SK-N-SH treated with all-trans-retinoic acid at 6 μM for 48 hours (cell line): ENCODE measurements around the gene CNTN2.

Experiments used
- ATAC-seq: fragments of 200-7000 bp; cut with Tn5 transposase; 3 replicates; pipeline ENCODE4 v1.9.1; 2020; ENCODE audit warnings: mild to moderate bottlenecking, moderate library complexity
- ARNTL ChIP-seq: fragments of 450-650 bp; formaldehyde crosslinking; IDR thresholded peaks from 2 replicates; pipeline ENCODE4 v1.5.0; 2020; ENCODE audit warnings: low read depth, mild to moderate bottlenecking, moderate library complexity, borderline replicate concordance
- BACH2 ChIP-seq: fragments of 250-450 bp; sonication (Bioruptor Pico); IDR thresholded peaks from 2 replicates; pipeline ENCODE4 v1.9.0; 2021; ENCODE audit warnings: mild to moderate bottlenecking, borderline replicate concordance
- CREB5 ChIP-seq: fragments of 250-450 bp; sonication (Bioruptor Pico); IDR thresholded peaks from 2 replicates; pipeline ENCODE4 v1.5.1; 2020; ENCODE audit warnings: low read depth, mild to moderate bottlenecking, moderate library complexity
- CSDC2 ChIP-seq: fragments of 250-450 bp; sonication (Bioruptor Pico); IDR thresholded peaks from 2 replicates; pipeline ENCODE4 v1.5.0; 2020; ENCODE audit warnings: mild to moderate bottlenecking, moderate library complexity
- CSRNP3 ChIP-seq: fragments of 250-450 bp; sonication (Bioruptor Pico); IDR thresholded peaks from 2 replicates; pipeline ENCODE4 v1.5.1; 2021; ENCODE audit warnings: mild to moderate bottlenecking, moderate library complexity
- ISL1 ChIP-seq: fragments of 250-450 bp; sonication (Bioruptor Pico); IDR thresholded peaks from 2 replicates; pipeline ENCODE4 v2.1.2; 2022; ENCODE audit warnings: mild to moderate bottlenecking, moderate library complexity
- OSR1 ChIP-seq: fragments of 250-450 bp; sonication (Bioruptor Pico); IDR thresholded peaks from 2 replicates; pipeline ENCODE4 v1.8.0; 2022; ENCODE audit warnings: moderate library complexity, mild to moderate bottlenecking, inconsistent platforms
- PATZ1 ChIP-seq: fragments of 250-450 bp; sonication (Bioruptor Pico); IDR thresholded peaks from 2 replicates; pipeline ENCODE4 v1.8.0; 2020; ENCODE audit warnings: mild to moderate bottlenecking, moderate library complexity, borderline replicate concordance
- POU6F1 ChIP-seq: fragments of 250-450 bp; sonication (Bioruptor Pico); IDR thresholded peaks from 2 replicates; pipeline ENCODE4 v1.8.0; 2021; ENCODE audit warnings: low read depth, mild to moderate bottlenecking, moderate library complexity, borderline replicate concordance
- PPARA ChIP-seq: fragments of 250-450 bp; sonication (Bioruptor Pico); IDR thresholded peaks from 2 replicates; pipeline ENCODE4 v1.5.0; 2020; ENCODE audit warnings: mild to moderate bottlenecking, borderline replicate concordance
- SNAI2 ChIP-seq: fragments of 250-450 bp; sonication (Bioruptor Pico); IDR thresholded peaks from 2 replicates; pipeline ENCODE4 v1.5.0; 2020; ENCODE audit warnings: mild to moderate bottlenecking, moderate library complexity
- TCF4 ChIP-seq: fragments of 250-450 bp; sonication (Bioruptor Pico); IDR thresholded peaks from 2 replicates; pipeline ENCODE4 v1.8.0; 2021; ENCODE audit warnings: mild to moderate bottlenecking, moderate library complexity, borderline replicate concordance
- TOX ChIP-seq: fragments of 250-450 bp; sonication (Bioruptor Pico); IDR thresholded peaks from 2 replicates; pipeline ENCODE4 v1.8.0; 2021; ENCODE audit warnings: mild to moderate bottlenecking, moderate library complexity, borderline replicate concordance
- TSHZ2 ChIP-seq: fragments of 250-450 bp; sonication (Bioruptor Pico); IDR thresholded peaks from 2 replicates; pipeline ENCODE4 v1.5.0; 2020; ENCODE audit warnings: mild to moderate bottlenecking, moderate library complexity
- ZC3H10 ChIP-seq: fragments of 250-450 bp; sonication (Bioruptor Pico); IDR thresholded peaks from 2 replicates; pipeline ENCODE4 v1.5.1; 2021; ENCODE audit warnings: mild to moderate bottlenecking, moderate library complexity
- ZFP3 ChIP-seq: fragments of 250-450 bp; sonication (Bioruptor Pico); IDR thresholded peaks from 2 replicates; pipeline ENCODE4 v1.5.0; 2020; ENCODE audit warnings: mild to moderate bottlenecking, moderate library complexity
- ZFP30 ChIP-seq: fragments of 450-650 bp; formaldehyde crosslinking; IDR thresholded peaks from 2 replicates; pipeline ENCODE4 v1.5.0; 2022; ENCODE audit warnings: mild to moderate bottlenecking, moderate library complexity
- ZNF70 ChIP-seq: fragments of 450-650 bp; formaldehyde crosslinking; IDR thresholded peaks from 2 replicates; pipeline ENCODE4 v1.5.0; 2020; ENCODE audit warnings: mild to moderate bottlenecking, moderate library complexity
- ZNF8 ChIP-seq: fragments of 450-650 bp; formaldehyde crosslinking; IDR thresholded peaks from 2 replicates; pipeline ENCODE4 v1.5.0; 2020; ENCODE audit warnings: mild to moderate bottlenecking, moderate library complexity

CNTN2 gene

GRCh38 chr1:205053296-205053695 lies 10.3 kb downstream of the CNTN2 start (continued):
- no peak for TF ChIP-seq PATZ1 (CRISPR knock-in tag)
- no peak for TF ChIP-seq BACH2 (CRISPR knock-in tag)
- TF ChIP-seq TOX (CRISPR knock-in tag): no peak
- no peak for TF ChIP-seq ZFP30 (CRISPR knock-in tag)
- TF ChIP-seq ISL1 (CRISPR knock-in tag): no peak

- TF ChIP-seq ZNF8 (CRISPR knock-in tag) (no peak), CREB5 (CRISPR knock-in tag) (no peak), PATZ1 (CRISPR knock-in tag) (no peak), CSRNP3 (CRISPR knock-in tag) (no peak), CSDC2 (no peak), ZFP3 (no peak), POU6F1 (CRISPR knock-in tag) (no peak), TSHZ2 (CRISPR knock-in tag) (no peak), SNAI2 (CRISPR knock-in tag) (no peak), ZFP30 (CRISPR knock-in tag) (no peak), TOX (CRISPR knock-in tag) (no peak), ARNTL (no peak), BACH2 (CRISPR knock-in tag) (no peak), ZC3H10 (CRISPR knock-in tag) (no peak), ZNF70 (CRISPR knock-in tag) (no peak), OSR1 (CRISPR knock-in tag) (no peak)
- ATAC-seq: peak; percentile 11; the same call in 1 of the 3 replicates
Observed at GRCh38 chr1:205054013-205054412, 11.0 kb downstream of the CNTN2 start.

GRCh38 chr1:205056188-205056611 lies 13.2 kb downstream of the CNTN2 start:
- TF ChIP-seq TCF4 (CRISPR knock-in tag) (no peak), PPARA (no peak), TSHZ2 (CRISPR knock-in tag) (no peak)
- no peak for ATAC-seq
